Ascending aorta (tissue), 2 donors: ENCODE results near the gene NACAD. TPM values are rescaled to one million over a fixed set of nuclear protein-coding genes. Genes with fewer than 3 reads are reported as not detected.

Experiments
- DNase-seq, 2 donors: peaks; one replicate each; pipeline ENCODE4 v3.0.0-alpha.2; 2019; ENCODE audit warnings: low spot score in 2 of 2
- H3K27ac ChIP-seq, 2 donors: fragments of 200-600 bp; sonication (generic); one replicate each; pipeline ENCODE4 v1.5.1; 2016 to 2017; ENCODE audit warnings: mild to moderate bottlenecking in 1 of 2
- H3K27me3 ChIP-seq: fragments of 200-600 bp; sonication (generic); one replicate; pipeline ENCODE4 v1.5.1; 2017
- H3K36me3 ChIP-seq, 2 donors: fragments of 200-600 bp; sonication (generic); one replicate each; pipeline ENCODE4 v1.5.1; 2016
- H3K4me1 ChIP-seq, 2 donors: fragments of 200-600 bp; sonication (generic); one replicate each; pipeline ENCODE4 v1.5.1; 2016 to 2017; ENCODE audit warnings: mild to moderate bottlenecking in 1 of 2
- H3K4me3 ChIP-seq, 2 donors: fragments of 200-600 bp; sonication (generic); one replicate each; pipeline ENCODE4 v1.5.1; 2016 to 2017; ENCODE audit warnings: mild to moderate bottlenecking in 1 of 2
- H3K9me3 ChIP-seq, 2 donors: fragments of 200-600 bp; sonication (generic); one replicate each; pipeline ENCODE4 v1.5.1; 2016
- intact Hi-C: fragments of 100-400 bp; cut with DNase I; formaldehyde crosslinking; loops from one replicate; pipeline ENCODE4 v1.15.1; 2023
- total RNA-seq: library from RNA; depleted of rRNA; stranded (reverse); fragments of >200 nt; gene quantifications from one replicate; pipeline ENCODE4 v1.1.0, GENCODE V29; 2016
- TF ChIP-seq, protein P1 (sequence below), 3 experiments: fragments of 200-600 bp in 2 of 3; fragments of 450-650 bp in 1 of 3; sonication (generic) in 2 of 3; IDR thresholded peaks; one replicate each; pipeline ENCODE4 v1.5.1; 2016 to 2019; ENCODE audit warnings: antibody characterized with exemption in 3 of 3, mild to moderate bottlenecking in 1 of 3, moderate library complexity in 1 of 3

Gene NACAD
- total RNA-seq, 1 donor from 2014 or later, result 7.1 TPM

- no peak for DNase-seq
- TF ChIP-seq, protein P1, sequence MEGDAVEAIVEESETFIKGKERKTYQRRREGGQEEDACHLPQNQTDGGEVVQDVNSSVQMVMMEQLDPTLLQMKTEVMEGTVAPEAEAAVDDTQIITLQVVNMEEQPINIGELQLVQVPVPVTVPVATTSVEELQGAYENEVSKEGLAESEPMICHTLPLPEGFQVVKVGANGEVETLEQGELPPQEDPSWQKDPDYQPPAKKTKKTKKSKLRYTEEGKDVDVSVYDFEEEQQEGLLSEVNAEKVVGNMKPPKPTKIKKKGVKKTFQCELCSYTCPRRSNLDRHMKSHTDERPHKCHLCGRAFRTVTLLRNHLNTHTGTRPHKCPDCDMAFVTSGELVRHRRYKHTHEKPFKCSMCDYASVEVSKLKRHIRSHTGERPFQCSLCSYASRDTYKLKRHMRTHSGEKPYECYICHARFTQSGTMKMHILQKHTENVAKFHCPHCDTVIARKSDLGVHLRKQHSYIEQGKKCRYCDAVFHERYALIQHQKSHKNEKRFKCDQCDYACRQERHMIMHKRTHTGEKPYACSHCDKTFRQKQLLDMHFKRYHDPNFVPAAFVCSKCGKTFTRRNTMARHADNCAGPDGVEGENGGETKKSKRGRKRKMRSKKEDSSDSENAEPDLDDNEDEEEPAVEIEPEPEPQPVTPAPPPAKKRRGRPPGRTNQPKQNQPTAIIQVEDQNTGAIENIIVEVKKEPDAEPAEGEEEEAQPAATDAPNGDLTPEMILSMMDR (IDR thresholded peaks at IDR 0.05), result no peak
- intact Hi-C loops, result no loop called here
- no peaks in the 10 kb centered on the region for H3K9me3 ChIP-seq
- H3K4me3 ChIP-seq, result no peak overlapping the region
- no peaks in the 10 kb centered on the region for H3K36me3 ChIP-seq
- H3K27ac ChIP-seq, result no peak overlapping the region
- H3K27me3 ChIP-seq, result no peaks in the 10 kb centered on the region
- peaks cover 3 to 11% of the 10 kb centered on the region in 2 donors for H3K4me1 ChIP-seq
Observed at GRCh38 chr7:45092100-45092930, 3.5 kb upstream of the NACAD start.

DNA sequence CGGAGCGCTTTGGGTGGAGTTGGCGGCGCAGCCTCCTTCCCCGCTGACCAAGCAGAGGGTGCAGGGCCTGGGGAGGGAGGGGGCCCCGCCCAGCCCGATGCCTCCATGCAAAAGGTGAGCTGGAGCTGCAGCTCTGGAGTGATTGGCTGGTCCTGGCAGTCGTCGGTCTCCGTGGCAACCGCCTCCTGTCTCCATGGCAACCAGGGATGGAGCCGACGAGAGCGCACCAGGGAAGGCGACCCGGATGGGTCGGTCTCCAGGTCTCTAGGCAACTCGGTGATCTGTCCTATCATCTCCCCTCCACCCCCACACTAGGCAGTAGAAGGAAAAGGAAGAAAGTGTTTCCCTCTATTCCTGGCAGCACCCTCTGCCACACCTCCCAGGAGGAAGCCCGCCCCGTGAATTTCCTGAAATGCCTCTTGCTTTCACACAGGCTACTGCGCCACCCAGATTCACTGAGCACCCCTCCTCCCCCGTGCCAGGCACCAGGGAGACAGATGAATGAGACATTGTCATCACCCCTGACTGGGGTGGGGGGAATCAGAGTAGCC, 647 bp upstream of the NACAD start:
- TF ChIP-seq, protein P1 (IDR thresholded peaks at IDR 0.05), result no peak
- peaks cover 3 to 11% of the 10 kb centered on the region in 2 donors for H3K4me1 ChIP-seq
- no peaks in the 10 kb centered on the region for H3K27me3 ChIP-seq
- peak overlapping the region; percentile 80 to 91 for H3K4me3 ChIP-seq
- intact Hi-C loops, result loop anchor here (1.0 to 10.0 kb wide), 6 partner anchors 22 to 1215 kb away; partner anchors contain the start of genes CCM2, H2AZ2, PPIA and PURB
- H3K27ac ChIP-seq, result peak overlapping the region; percentile 89 to 92
- peaks cover 6 to 10% of the 10 kb centered on the region in 2 donors for H3K36me3 ChIP-seq
- peak in 1 of 2 donors; percentile 83 for DNase-seq
- H3K9me3 ChIP-seq, result no peaks in the 10 kb centered on the region

GRCh38 chr7:45088146-45088701, 545 bp downstream of the NACAD start:
- H3K36me3 ChIP-seq, result peaks cover 7 to 10% of the 10 kb centered on the region in 2 donors
- TF ChIP-seq, protein P1 (IDR thresholded peaks at IDR 0.05), result no peak
- intact Hi-C loops, result loop anchor here (1.0 to 10.0 kb wide), 6 partner anchors 87 to 1213 kb away; partner anchors contain the start of genes CCM2, H2AZ2, PPIA and PURB
- peaks cover 3 to 11% of the 10 kb centered on the region in 2 donors for H3K4me1 ChIP-seq
- no peak for DNase-seq
- H3K27ac ChIP-seq, result peak overlapping the region; percentile 89 to 92
- H3K9me3 ChIP-seq, result no peaks in the 10 kb centered on the region
- peak overlapping the region; percentile 80 to 91 for H3K4me3 ChIP-seq
- H3K27me3 ChIP-seq, result no peaks in the 10 kb centered on the region

DNA sequence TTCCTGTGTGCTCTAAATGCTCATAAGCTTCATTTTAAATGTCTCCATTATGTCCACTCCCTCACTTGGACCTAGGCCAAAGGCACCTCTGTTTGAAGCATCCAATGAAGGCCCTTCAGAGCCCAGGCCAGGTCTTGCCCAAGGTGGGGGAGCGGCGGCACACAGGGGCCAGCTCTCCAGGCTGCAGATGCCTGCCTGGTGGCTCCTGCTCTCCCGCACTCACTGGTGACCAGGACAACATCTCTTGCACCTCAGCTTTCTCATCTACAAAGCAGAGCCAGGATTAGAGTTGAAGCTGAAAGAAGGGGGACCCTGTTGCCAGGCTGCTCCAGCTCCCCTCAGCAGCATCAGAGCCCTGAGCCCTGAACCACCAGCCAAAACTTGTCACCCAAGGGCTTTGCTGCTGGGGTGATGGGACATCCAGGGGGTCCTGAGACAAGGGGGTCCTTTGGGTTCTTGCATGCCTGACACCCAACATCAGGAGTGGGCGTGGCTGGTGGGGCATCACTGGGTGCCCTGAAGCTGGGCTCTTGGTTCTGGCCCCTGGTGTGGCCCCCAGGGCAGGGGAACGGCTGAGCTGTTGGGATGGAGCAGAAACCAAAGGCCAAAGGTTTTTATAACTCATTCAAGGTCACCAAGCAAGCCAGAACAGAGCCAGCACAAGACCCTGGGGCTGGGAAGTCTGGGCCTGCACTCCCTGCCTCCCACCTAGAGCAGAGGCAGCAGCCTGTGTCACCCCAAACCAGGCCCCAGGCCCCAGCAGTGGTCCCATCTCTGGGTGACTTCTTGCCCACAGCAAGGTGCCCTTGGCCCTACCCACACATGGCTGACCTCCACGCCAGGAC, 1.2 kb downstream of the NACAD start:
- peak overlapping the region; percentile 89 to 92 for H3K27ac ChIP-seq
- peak overlapping the region; percentile 80 to 91 for H3K4me3 ChIP-seq

More for the DNA sequence above, 1.2 kb downstream of the NACAD start:
- H3K36me3 ChIP-seq, result peaks cover 7 to 10% of the 10 kb centered on the region in 2 donors
- intact Hi-C loops, result loop anchor here (1.0 to 10.0 kb wide), 6 partner anchors 87 to 1213 kb away; partner anchors contain the start of genes CCM2, H2AZ2, PPIA and PURB
- no peaks in the 10 kb centered on the region for H3K9me3 ChIP-seq
- TF ChIP-seq, protein P1 (IDR thresholded peaks at IDR 0.05), result no peak
- H3K27me3 ChIP-seq, result no peaks in the 10 kb centered on the region
- H3K4me1 ChIP-seq, result peaks cover 3 to 11% of the 10 kb centered on the region in 2 donors
- DNase-seq, result no peak
